ENCODE data around the gene GOLGA8A.
"Not testable (repeated sequence)": the region's sequence is repeated elsewhere in the genome, so short reads cannot be mapped to it uniquely, and the experiment has no call there.

- TF ChIP-seq ZNF274 (IDR thresholded peaks at IDR 0.05; ENCODE audit: low read depth, low read length); YY1 (IDR thresholded peaks at IDR 0.05; ENCODE audit: insufficient read depth, insufficient read length); SUZ12 (IDR thresholded peaks at IDR 0.05; ENCODE audit: extremely low read depth, insufficient read depth, insufficient read length): not testable (repeated sequence)
Measured at GRCh38 chr15:34430642-34431041, 7.0 kb downstream of the GOLGA8A start.
